GM19468 (cell line): ENCODE results near the gene CWC25.
"Not testable (repeated sequence)": the region's sequence is repeated elsewhere in the genome, so short reads cannot be mapped to it uniquely, and the experiment has no call there.

Source experiments
- ATAC-seq: cut with Tn5 transposase; IDR thresholded peaks from one replicate; pipeline ENCODE4 v1.9.1; 2021; ENCODE audit warnings: mild to moderate bottlenecking, moderate library complexity, moderate number of reproducible peaks; ENCODE audit not compliant: unreplicated experiment; ENCODE audit errors: extremely low read depth

CWC25 gene

GRCh38 chr17:38790148-38790707, 34.9 kb downstream of the CWC25 start:
- ATAC-seq = not testable (repeated sequence)

DNA sequence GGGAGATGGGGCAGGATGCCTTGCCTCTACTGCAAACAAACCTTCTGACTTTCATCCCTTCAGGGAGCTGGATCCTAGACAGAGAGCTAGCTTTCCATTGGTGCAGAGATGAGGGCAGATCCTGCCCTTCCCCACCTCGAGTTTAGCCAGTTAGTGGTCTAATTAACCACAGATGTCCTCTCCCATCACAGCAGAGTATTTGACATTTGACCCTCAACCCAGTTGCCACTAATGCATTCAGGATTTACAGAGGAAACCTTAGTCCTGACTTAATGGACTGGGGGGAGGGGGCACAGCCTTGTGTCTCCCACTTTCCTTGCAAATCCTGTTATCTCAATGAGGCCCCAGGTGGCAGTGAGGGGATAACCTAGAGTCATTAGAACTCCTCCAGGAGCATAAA, 35.9 kb downstream of the CWC25 start:
- no peak for ATAC-seq

- ATAC-seq = not testable (repeated sequence)
Observed at GRCh38 chr17:38787999-38788398, 37.1 kb downstream of the CWC25 start.

GRCh38 chr17:38786372-38786771, 38.7 kb downstream of the CWC25 start:
- no peak for ATAC-seq

DNA sequence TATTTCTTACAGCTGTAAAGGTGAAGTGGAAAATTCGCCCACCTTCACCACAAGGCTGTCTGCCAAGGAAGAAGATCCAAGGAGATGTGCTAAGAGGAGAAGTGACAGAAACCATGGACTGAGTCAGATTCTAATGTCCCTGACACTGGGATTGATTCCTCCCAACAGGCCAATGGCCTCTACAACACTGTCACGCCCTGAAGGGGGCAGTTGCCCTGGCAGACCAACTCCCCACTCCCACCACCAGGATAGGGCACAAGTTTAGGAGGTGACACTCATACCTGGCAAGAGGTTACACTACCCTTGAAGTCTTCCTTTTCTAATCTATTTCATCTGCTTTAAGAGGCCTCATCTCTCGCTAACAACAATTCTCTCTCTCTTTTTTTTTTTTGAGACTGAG, 41.9 kb downstream of the CWC25 start:
- ATAC-seq = no peak

GRCh38 chr17:38779965-38780752, 45.0 kb downstream of the CWC25 start:
- no peak for ATAC-seq

GRCh38 chr17:38777641-38778250, 47.4 kb downstream of the CWC25 start:
- no peak for ATAC-seq

GRCh38 chr17:38773258-38773657, 51.9 kb downstream of the CWC25 start:
- ATAC-seq = no peak

DNA sequence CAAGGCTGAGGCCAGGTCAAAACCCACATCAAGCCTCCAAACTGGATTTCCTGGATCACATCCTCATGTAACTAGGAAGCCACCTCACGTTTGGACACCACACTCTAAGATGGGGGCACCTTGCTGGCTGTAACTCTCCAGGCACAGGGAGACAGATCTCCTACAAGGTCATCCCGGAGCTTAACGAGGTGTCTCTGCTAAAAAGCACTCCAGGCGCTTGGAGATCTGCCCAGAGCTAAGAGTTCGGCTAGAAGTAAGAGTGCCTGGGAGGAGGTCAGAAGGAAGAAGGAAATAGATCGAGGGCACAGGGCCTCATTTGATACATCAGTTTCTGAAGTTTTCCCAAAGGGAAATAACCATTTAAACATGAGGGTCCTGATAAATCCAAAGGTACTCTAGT, 56.7 kb downstream of the CWC25 start:
- no peak for ATAC-seq

DNA sequence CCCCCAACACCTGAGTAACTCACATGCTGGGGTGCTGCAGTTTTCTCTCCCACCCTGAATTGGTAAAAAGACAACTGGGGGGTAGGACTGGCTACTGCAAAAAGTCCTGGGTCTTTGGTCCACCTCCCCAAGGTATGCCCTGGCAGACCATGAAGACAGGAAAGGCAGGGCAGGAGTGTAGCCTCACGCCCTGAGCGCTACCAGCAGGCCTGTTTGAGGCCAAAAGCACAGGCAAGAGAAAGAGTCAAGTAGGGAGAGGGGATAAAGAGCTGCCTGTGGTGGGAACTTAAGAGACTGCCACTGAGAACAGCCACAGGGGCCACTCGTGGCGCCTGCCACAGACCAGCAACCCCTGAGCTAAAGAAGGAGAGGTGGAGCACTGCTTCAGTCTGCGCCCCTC, 58.8 kb downstream of the CWC25 start:
- no peak for ATAC-seq

DNA sequence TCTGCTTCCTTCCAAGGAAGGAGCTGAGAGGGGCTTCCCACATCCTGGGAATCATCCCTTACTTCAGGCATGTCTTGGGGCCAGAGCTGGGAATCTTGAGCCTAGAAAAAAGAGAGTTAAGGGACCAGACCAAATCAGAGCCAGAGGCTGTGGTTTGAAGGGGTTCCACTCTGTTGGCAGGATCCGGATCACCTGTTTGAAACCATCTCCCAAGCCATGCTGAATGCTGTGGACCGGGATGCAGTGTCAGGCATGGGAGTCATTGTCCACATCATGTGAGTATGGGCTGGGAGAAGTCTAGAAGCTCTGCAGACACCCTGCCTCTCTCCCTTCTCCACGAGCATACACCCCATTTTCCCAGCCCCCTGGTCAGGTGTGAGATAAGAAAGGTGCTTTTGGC, 62.9 kb downstream of the CWC25 start:
- no peak for ATAC-seq

DNA sequence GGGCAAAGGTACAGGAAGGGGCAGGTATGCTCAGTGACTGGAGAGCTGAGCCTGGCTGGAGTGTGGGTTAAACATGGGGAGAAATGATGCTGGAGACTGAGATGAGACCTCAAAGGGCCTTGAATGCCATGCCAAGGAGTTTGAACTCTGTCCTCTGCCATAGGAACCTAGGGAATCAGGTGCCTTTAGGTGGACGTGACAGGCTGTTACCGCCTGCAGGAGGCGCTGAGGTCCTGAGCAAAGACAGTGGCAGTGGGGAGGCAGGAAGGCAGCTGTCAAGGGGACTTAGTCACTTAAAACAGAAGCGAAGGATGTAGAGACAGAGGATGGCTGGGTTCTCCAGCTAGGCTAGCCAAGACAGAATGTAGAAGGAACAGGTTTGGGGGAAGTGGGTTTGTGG, 63.5 kb downstream of the CWC25 start:
- ATAC-seq = no peak

DNA sequence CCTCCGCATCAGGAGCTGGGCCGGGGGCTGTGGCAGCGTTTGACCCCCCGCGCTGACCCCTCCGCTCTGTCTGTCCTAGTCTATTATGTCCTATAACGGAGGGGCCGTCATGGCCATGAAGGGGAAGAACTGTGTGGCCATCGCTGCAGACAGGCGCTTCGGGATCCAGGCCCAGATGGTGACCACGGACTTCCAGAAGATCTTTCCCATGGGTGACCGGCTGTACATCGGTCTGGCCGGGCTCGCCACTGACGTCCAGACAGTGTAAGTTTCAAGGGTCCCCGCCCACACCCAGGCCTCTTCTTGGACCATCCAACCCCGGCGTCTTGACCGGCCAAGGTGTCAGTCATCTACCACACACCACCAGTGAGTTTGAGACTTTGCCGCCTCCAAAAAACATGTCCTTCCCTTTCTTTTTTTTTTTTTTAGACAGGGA, 72.0 kb downstream of the CWC25 start:
- ATAC-seq = no peak

DNA sequence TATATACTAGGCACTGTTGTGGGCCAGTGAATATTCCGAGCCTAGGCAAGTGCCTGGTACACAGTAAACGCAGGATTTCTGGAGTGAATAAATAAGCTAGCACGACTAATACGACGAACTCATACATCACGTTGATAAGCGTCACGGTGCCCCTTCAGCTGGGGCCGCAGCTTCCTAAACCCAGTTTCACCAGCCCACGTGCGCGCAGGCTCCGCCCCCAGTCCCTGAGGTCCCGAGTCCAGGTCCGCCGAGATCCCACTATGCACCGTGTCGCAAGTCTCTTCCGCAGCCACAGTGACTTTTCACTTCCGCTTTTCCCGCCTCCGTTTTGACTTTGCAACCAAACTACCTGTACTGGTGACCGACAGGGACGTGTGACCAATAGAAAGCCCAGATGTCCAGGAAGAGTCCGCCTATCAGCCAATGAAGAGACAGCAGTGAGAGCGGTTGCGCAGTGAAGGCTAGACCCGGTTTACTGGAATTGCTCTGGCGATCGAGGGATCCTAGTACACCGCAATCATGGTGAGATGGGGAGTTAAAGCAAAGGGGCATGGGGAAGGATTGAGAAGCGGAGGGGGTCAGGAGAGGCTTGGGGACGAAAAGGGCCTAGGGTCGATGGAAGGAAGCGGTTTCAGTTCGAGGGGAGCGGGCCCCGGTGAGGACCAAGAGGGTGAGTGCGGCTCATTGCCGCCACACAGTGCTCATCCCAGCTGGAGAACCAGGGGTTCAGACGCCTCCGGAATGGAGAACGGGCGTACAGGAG, 72.6 kb downstream of the CWC25 start, which contains the start of gene PSMB3:
Gene PSMB3 (plus strand): TSS at position 434 of the 763 bp plus-strand sequence. CDS start 86 bp downstream, at position 520.
- peak; percentile 92 for ATAC-seq

GRCh38 chr17:38751808-38752307, 73.3 kb downstream of the CWC25 start:
- no peak for ATAC-seq

GRCh38 chr17:38751144-38751807, 73.8 kb downstream of the CWC25 start:
- no peak for ATAC-seq
